LNCAP (cell line): ENCODE results near the gene SLC25A26.

Experiments
- CTCF ChIP-seq: fragments of 450-650 bp; IDR thresholded peaks from 2 replicates; pipeline ENCODE4 v1.5.1; 2017; ENCODE audit warnings: mild to moderate bottlenecking

SLC25A26 gene

GRCh38 chr3:66415867-66416428, 195.1 kb downstream of the SLC25A26 start:
- no peak for TF ChIP-seq CTCF

GRCh38 chr3:66416556-66417304, 195.9 kb downstream of the SLC25A26 start:
- no peak for TF ChIP-seq CTCF

GRCh38 chr3:66418475-66418931, 197.7 kb downstream of the SLC25A26 start:
- peak; percentile 86; the same call in 1 of the 2 replicates for TF ChIP-seq CTCF

- no peak for TF ChIP-seq CTCF
Observed at GRCh38 chr3:66419036-66419435, 198.2 kb downstream of the SLC25A26 start.

GRCh38 chr3:66423791-66424190, 203.0 kb downstream of the SLC25A26 start:
- TF ChIP-seq CTCF = no peak

- TF ChIP-seq CTCF = no peak
Observed at GRCh38 chr3:66425032-66425431, 204.2 kb downstream of the SLC25A26 start.

GRCh38 chr3:66425576-66426114, 204.8 kb downstream of the SLC25A26 start:
- TF ChIP-seq CTCF = no peak
